Measurements from ENCODE around the gene TMEM120A.

The TMEM120A gene

GRCh38 chr7:75961218-75961617, 33.2 kb downstream of the TMEM120A start:
- DNase-seq (ENCODE audit: extremely low read depth in 1 of 2, low read depth in 1 of 2): no peak

GRCh38 chr7:75960372-75960771, 34.0 kb downstream of the TMEM120A start:
- DNase-seq (ENCODE audit: extremely low read depth in 1 of 2, low read depth in 1 of 2): no peak

DNA sequence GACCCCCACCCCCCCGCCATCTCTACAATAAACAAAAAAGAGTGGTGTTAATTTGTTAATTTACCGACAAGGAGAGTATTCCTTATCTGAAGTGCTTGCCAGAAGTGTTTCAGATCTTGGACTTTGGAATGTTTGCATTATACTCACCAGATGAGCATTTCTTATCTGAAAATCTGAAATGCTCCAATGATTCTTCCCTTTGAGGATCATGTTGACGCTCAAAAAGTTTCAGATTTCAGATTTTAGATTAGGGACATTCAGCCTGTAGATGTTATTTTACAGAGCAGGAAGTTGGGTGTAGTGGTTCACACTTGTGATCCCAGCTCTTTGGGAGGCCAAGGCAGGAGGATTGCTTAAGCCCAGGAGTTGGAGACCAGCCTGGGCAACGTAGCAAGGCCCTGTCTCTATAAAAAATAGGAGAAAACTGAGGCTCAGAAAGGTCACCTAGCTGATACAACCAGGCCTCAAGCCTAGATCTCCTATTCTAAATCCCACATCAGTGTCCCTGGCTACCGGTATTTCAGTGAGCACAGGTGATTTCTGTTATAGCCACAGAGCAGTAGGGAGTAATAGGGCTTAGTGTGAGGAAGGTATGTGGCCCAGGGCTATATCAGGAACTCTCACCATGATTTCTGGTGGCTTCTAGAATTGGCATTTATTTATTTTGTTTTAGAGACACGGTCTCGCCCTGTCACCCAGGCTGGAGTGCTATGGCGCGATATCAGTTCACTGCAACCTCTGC, 35.4 kb downstream of the TMEM120A start:
- DNase-seq (ENCODE audit: extremely low read depth in 1 of 2, low read depth in 1 of 2): no peak

GRCh38 chr7:75957021-75957736, 37.2 kb downstream of the TMEM120A start:
- no peak for DNase-seq (ENCODE audit: extremely low read depth in 1 of 2, low read depth in 1 of 2)

DNA sequence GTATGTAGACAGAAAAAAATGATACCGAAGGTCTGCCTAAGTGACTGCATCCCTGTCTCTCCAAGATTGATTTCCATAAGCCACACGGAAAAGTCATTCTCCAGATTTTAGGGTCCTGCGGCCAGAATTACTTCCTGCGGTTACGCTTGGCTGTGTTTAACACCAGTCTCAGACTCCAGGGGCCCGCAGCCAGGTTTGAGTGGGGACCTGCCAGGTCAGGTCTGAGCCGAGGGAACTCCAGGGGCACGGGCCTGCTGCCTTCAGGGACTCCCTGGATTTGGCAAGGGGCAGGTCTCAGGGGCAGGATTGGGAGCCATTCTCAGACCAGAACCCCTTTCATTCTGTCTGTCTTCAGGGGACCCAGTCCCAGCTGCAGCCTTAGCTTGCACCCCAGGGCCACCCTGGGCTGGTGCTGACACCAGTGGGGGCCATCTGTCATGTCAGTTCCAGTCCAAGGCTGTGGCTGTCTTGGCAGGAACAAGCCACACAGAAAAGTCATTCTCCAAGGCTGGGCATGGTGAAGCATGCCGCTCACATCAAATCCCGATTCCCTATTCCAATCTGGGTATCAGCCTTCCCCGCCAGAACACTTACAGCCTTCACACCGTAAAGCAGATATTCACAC, 39.0 kb downstream of the TMEM120A start:
- no peak for DNase-seq (ENCODE audit: extremely low read depth in 1 of 2, low read depth in 1 of 2)

- no peak for DNase-seq (ENCODE audit: extremely low read depth in 1 of 2, low read depth in 1 of 2)
These were observed 40.5 kb downstream of the TMEM120A start for GRCh38 chr7:75953931-75954330.

DNA sequence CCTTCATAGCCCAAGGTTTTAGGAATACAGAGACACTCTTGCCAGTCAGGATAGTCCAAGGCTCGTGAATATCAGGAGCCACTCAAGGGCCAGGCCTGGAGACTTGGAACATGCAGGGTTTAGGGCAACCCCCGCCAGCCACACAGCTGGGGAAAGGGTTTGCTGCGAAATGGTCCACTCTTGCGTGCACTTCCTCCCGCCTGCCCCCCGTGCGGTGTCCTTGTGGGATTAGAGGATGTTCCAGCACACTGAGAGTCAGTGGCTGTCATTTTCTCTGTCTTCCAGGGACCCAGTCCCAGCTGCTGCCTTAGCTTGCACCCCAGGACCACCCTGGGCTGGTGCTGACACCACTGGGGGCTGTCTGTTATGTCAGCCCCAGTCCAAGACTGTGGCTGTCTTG, 41.0 kb downstream of the TMEM120A start:
- DNase-seq (ENCODE audit: extremely low read depth in 1 of 2, low read depth in 1 of 2): no peak

GRCh38 chr7:75951506-75951905, 42.9 kb downstream of the TMEM120A start:
- no peak for DNase-seq (ENCODE audit: extremely low read depth in 1 of 2, low read depth in 1 of 2)

DNA sequence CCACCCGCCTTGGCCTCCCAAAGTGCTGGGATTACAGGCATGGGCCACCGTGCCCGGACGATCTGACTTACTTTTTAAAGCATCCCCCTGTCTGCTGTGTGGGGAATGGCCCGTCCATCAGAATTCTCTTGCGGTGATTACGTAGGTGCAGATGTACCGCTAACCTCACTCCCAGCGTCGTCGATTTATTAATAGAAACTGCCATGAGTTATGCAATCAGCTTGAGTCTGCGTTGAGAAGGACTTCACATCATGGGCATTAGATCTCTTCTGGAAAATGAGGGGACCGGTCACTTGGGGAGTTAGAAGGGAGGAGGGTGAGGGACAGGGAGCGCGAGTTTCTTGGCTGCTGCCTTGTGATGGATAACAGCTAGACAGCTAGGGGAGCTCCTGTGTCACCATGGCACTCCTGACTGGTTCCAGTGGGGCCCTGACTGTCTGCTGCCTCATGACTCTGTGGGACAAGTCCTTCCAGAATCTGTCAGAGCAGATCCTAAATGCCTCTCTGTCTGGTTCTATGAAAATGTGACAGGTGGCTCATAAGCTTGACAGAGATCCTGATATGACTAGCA, 44.2 kb downstream of the TMEM120A start:
- DNase-seq (ENCODE audit: extremely low read depth in 1 of 2, low read depth in 1 of 2): no peak

- DNase-seq (ENCODE audit: extremely low read depth in 1 of 2, low read depth in 1 of 2): no peak
These were observed 46.2 kb downstream of the TMEM120A start for GRCh38 chr7:75948179-75948578.

DNA sequence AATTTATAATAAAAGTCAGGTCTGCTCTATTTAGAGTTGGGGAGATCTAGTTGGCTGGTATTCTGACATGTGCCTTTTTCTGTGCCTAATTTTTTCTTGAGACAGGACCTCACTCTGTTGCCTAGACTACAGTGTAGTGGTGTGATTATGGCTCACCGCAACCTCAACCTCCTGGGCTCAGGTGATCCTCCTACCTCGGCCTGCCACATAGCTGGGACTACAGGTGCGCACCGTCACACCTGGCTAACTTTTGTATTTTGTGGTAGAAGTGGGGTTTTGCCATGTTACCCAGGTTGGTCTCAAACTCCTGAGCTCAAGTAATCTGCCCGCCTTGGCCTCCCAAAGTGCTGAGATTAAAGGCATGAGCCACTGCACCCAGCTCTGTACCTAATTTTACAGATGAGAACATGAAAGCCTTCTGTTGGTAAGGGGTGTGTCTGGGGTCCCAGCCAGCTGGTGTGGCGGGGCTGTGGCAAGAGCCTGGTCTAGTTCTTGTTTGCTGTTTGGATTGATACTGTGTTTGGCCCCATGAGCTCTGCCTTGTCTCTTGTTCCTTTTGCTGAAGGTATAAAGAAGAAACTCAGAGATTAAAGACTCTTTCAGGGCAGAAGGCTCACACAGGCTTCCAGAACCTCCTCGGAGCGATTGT, 48.1 kb downstream of the TMEM120A start:
- no peak for DNase-seq (ENCODE audit: extremely low read depth in 1 of 2, low read depth in 1 of 2)

DNA sequence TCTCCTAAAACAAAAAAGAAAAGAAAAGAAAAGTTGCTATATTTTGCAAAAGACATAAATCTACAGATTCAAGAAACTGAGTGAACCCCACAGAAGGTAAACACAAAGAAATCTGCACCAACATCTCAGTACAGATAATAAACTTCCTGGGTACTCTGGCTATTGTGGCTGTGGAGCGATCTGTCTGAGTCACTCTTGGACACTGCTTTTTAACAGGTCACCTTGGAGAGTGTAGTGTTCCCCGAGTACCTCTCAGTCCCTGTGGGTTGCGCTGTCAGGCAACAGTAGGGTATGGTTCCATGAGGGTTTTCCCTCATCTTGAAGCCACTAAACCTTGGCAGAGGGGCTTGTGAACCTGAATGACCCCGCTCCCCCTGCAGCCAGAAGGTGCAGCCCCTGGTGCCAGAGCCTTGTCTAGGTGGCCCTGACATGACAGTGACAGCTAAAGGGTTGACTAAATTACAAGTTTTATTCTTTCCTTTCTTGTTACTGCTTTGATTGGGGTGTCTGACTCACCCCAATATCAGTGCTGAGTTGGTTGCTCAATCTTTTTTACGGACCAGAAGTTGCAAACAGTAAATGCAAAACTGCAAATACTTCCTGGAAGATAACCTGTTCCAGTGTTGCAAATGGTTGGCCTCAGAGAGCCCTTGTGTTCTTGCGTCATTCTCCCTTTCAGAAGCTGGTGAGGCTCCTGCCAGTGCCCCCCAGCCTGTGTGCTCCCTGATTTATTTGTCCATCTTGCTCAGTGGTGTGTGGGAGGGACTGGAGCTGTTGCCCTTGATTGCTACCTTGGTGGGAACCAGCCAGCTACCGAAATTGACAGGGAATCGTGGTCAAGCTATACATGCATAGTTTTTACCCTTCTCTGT, 48.9 kb downstream of the TMEM120A start:
- no peak for DNase-seq (ENCODE audit: extremely low read depth in 1 of 2, low read depth in 1 of 2)

DNA sequence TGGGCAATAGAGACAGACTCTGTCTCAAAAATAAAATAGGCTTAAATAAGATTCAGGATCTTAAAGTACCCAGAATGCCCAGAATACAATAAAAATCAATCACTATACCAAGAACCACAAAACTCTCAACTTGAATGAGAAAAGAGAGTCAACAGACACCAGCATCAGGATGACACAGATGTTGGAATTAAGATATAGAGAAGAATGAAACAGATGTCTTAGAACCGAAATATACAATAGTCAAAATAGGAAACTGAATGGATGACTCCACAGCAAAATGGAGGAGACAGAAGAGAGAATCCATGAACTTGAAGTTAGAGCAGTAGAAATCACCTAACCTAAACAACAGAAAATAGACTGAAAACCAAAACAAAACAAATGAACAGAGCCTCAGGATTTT, 49.9 kb downstream of the TMEM120A start:
- DNase-seq (ENCODE audit: extremely low read depth in 1 of 2, low read depth in 1 of 2): no peak

DNA sequence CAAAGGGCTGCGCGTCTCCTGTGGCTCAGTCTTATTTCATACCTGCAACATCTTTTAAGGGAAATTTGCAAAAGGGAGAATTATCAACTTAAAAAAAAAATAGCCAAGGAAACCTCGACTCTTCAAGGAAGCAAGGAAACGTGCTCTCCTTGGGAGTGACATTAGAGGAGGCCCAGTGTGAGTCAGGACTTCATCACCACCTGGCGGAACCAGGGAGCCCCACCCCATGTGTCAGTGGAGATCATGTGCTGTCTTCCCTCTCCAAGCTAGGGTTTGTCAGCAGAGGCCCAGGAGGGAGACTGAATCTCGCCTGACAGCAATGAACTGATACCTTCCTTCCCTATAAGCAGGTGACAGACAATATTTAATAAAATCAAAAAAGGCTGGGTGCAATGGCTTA, 50.5 kb downstream of the TMEM120A start:
- DNase-seq (ENCODE audit: extremely low read depth in 1 of 2, low read depth in 1 of 2): no peak

- no peak for DNase-seq (ENCODE audit: extremely low read depth in 1 of 2, low read depth in 1 of 2)
These were observed 55.5 kb downstream of the TMEM120A start for GRCh38 chr7:75938921-75939320.

DNA sequence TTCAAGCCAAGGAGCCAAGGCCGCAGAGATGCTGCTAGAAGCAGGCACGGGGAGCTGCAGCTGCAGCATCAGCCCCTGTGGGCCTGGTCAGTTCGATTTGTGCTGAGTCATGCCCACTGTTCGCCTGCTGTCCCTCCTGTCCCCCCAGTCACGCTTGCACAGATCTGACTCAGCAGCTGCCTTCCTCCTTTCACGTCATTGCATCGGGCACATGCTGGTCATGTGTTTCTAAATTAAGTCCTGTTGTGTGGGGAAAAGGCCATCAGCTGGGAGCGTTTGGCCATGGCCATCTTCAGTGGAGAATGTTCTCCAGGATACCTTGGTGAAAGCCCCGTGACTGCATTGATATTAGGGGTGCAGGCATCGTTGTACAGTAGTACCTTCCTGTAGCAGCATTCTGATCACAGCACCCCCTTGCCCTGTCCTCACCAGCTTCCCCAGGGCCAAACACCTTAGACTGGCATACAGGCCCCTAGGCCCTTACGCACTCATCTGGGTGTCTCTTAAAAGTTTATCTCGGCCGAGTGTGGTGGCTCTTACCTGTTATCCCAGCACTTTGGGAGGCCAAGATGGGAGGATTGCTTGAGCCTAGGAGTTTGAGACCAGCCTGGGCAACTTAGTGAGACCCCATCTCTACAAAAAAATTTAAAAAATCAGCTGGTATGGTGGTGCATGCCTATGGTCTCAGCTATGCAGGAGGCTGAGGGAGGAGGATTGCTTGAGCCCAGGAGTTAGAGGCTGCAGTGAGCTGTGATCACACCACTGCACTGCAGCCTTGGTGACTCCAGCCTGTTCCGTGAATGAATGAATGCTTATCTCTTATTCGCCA, 56.2 kb downstream of the TMEM120A start:
- DNase-seq (ENCODE audit: extremely low read depth in 1 of 2, low read depth in 1 of 2): no peak
